A549 treated with Hydrocortisone at 1 μM for 4 hours (cell line): ENCODE data around the gene KCNN1. TPM values are rescaled to one million over a fixed set of nuclear protein-coding genes. Genes with fewer than 3 reads are reported as not detected.

Experiments
- total RNA-seq: library from RNA; stranded (reverse); fragments of 200-300 nt; extraction: Qiagen RNA extraction; gene quantifications from 5 replicates; pipeline ENCODE4 v1.2.3, GENCODE V29; 2022

Gene KCNN1
- 0.41 to 1.2 TPM (median 0.66 TPM) in 5 replicates for total RNA-seq

DNA sequence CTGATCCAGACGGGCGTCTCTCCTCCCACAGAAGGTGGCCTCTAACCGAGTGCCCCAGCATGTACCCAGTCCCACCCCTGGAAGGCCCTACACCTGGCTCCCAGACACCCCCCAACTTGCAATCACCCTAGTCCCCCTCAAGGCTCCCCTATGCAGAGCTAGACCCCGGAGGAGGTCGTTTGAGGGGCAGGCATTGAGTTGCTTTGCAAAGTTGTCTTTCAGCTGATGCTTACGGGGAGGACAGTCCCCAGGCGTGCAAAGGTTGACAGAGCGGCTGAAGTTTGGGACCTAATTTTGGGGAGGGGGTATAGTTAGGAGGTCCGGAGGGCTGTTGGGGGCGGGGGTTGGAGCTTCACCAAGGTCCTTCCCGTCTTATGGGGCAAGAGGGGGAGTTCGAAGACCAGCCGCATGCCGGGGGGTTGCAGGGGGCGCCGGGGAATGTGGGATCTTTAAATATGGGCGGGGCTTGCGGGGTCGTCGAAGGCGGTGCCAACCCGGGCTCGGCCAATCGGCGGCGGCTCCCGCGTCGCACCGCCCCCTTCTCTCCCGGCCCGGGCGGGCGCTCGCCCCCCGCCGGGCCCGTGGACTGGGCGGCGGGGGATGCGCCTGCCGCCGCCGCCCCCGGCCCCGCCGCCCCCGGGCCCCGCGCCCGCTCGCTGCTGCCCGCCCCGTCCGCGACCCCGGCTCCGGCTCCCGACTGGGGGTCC lies at the start of gene KCNN1:
TSS of gene KCNN1 (plus strand) at position 558 of the 707 bp plus-strand sequence. CDS start 6,782 bp downstream, outside the sequence.

DNA sequence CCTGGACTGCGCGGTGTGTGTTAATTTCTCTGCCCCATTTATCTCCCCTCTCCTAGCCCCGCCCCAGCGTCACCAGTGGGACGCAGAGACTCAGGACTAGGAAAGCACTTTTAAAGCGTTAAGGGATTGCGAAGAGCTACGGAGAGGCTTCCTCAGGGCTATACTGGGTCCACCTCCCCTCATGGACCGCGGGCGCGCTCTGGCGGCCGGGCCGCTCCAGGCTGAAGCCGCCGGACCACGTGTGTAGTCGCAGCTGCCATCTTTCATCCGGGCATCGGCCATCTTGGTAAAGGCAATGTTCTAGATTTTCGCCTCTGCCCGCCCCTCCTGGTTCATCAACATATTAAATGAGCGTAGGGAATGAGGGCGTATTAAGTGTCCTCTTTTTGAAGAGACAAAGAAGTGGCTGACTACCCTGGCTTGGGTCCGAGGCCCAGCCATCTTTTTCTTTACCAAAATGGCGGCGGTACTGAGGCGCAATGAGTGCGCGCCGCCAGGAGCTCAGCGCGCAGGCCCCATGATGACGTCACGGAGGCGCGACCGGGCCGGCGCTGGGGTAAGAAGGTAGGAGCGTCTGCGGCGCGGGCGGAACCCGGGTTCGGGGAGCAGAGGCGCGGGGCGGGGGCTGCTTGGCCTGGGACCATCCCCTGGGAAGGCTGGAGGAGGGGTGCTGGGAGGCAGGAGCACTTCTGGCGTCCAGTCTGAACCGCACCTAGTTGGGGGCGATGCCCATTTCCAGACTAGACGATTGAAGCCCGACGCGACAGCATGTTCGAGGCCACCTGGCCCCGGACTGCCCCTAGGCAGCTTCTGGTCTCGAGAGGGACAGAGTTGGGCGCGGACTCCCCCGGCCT lies 34.2 kb upstream of the KCNN1 start, which contains the start of gene CCDC124:
TSS of gene CCDC124 (plus strand) at position 531 of the 854 bp plus-strand sequence. CDS start 3,406 bp downstream, outside the sequence.

GRCh38 chr19:18007917-18008673 lies 41.2 kb downstream of the KCNN1 start, which contains the start of gene ARRDC2:
Gene ARRDC2 (plus strand): TSS chr19:18008170. CDS start chr19:18008311, 141 bp downstream.

Other genes starting within 250 kb of the KCNN1 start
- gene MAP1S, start 247.6 kb upstream of the KCNN1 start, total RNA-seq, result 28.1 to 34.9 TPM (median 30.3 TPM) in 5 replicates
- 15.5 to 20.7 TPM (median 17.9 TPM) in 5 replicates for gene FCHO1, start 215.6 kb upstream of the KCNN1 start, total RNA-seq
- gene B3GNT3, start 172.0 kb upstream of the KCNN1 start, total RNA-seq, result 4.1 to 4.8 TPM (median 4.5 TPM) in 5 replicates
- gene INSL3, start 145.6 kb upstream of the KCNN1 start, total RNA-seq, result 0.40 to 0.77 TPM (median 0.48 TPM) in 5 replicates
- 0.14 to 0.25 TPM (median 0.23 TPM) in 5 replicates for gene JAK3, start 119.1 kb upstream of the KCNN1 start, total RNA-seq
- 1,772 to 2,370 TPM (median 2,236 TPM) in 5 replicates for gene RPL18A, start 107.2 kb upstream of the KCNN1 start, total RNA-seq
- 0.22 to 0.36 TPM (median 0.25 TPM) in 5 replicates for gene SLC5A5, start 95.2 kb upstream of the KCNN1 start, total RNA-seq
- gene CCDC124, start 34.1 kb upstream of the KCNN1 start, total RNA-seq, result 92.9 to 119 TPM (median 107 TPM) in 5 replicates
- 46.8 to 55.2 TPM (median 53.1 TPM) in 5 replicates for gene ARRDC2, start 41.1 kb downstream of the KCNN1 start, total RNA-seq
- gene IL12RB1, start 119.8 kb downstream of the KCNN1 start, total RNA-seq, result not detected in 5 replicates
- 1.8 to 2.7 TPM (median 2.1 TPM) in 5 replicates for gene MAST3, start 130.7 kb downstream of the KCNN1 start, total RNA-seq
- gene PIK3R2, start 186.1 kb downstream of the KCNN1 start, total RNA-seq, result 2.0 to 13.2 TPM (median 10.1 TPM) in 5 replicates
- 11.4 to 18.5 TPM (median 15.0 TPM) in 5 replicates for gene IFI30, start 206.7 kb downstream of the KCNN1 start, total RNA-seq
- gene MPV17L2, start 226.1 kb downstream of the KCNN1 start, total RNA-seq, result 8.5 to 12.0 TPM (median 11.4 TPM) in 5 replicates
- 0.38 to 0.86 TPM (median 0.75 TPM) in 5 replicates for gene RAB3A, start 236.9 kb downstream of the KCNN1 start, total RNA-seq